LNCaP clone FGC (cell line): ENCODE measurements around the gene GCLC.

Experiments used
- DNase-seq: peaks from one replicate; pipeline ENCODE4 v3.0.0-alpha.2; 2011; ENCODE audit warnings: low read depth
- H3K4me3 ChIP-seq: 2 replicates; pipeline ENCODE4 v1.5.1; 2011; ENCODE audit warnings: mild to moderate bottlenecking, low read depth, low read length, control low read depth
- TF ChIP-seq, protein P1 (sequence below): IDR thresholded peaks from 2 replicates; pipeline ENCODE4 v1.5.1; 2012; ENCODE audit warnings: mild to moderate bottlenecking; ENCODE audit not compliant: control insufficient read depth, insufficient read depth; ENCODE audit errors: extremely low read depth

The GCLC gene

DNA sequence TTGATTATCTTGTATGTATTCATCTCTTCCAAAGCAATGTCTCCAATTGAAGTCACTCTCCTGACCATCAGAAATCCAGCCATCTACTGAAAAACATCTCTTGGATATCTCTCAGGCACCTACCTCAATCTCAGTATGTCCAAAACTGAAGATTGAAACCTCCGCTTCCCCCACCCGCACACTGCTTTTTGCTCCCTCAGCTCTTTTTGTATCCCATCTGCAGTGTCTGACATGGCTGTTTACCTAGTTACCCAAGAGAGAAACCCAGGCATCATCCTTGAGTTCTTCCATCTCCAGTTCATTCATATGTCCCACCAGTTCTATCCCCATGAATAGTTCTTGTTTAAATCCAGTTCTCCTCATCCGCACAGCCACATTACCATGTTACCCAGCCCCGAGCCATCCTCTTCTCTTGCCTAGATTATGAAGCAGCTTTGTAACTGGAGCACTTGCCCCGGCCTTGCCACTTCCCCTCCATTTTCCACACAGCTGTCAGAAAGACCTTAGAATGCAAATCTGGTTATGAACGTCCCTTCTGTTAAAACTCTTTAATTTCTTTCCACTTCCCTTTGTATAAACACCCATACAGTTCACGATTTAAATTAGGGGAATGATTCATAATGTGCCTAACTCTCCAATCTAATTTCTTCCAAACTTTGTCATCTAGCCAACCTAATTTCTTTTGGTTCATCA lies 40.5 kb upstream of the GCLC start:
- DNase-seq = no peak
- no peak overlapping the region for H3K4me3 ChIP-seq

DNA sequence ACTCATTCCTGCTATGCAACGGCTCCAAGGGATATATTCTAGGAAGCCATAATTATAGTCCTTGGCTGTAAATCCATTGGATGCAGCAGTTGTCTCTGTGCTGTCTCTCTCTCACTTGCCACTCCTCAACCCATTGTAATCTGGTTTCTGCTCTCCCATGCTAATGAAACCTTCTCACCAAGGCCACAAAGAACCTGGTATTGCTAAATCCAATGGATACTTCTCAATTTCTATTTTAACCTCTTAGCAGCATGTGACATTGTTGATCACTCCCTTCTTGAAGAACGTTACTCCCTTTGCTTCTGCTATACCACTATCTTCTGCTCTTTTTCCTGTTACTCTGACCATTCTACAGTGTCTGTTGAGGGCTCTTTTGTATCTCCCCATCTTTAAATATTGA lies 39.8 kb upstream of the GCLC start:
- H3K4me3 ChIP-seq = no peak overlapping the region
- no peak for DNase-seq
- TF ChIP-seq, protein P1, sequence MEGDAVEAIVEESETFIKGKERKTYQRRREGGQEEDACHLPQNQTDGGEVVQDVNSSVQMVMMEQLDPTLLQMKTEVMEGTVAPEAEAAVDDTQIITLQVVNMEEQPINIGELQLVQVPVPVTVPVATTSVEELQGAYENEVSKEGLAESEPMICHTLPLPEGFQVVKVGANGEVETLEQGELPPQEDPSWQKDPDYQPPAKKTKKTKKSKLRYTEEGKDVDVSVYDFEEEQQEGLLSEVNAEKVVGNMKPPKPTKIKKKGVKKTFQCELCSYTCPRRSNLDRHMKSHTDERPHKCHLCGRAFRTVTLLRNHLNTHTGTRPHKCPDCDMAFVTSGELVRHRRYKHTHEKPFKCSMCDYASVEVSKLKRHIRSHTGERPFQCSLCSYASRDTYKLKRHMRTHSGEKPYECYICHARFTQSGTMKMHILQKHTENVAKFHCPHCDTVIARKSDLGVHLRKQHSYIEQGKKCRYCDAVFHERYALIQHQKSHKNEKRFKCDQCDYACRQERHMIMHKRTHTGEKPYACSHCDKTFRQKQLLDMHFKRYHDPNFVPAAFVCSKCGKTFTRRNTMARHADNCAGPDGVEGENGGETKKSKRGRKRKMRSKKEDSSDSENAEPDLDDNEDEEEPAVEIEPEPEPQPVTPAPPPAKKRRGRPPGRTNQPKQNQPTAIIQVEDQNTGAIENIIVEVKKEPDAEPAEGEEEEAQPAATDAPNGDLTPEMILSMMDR = no peak

More for the DNA sequence above, 40.5 kb upstream of the GCLC start:
- TF ChIP-seq, protein P1 = no peak

DNA sequence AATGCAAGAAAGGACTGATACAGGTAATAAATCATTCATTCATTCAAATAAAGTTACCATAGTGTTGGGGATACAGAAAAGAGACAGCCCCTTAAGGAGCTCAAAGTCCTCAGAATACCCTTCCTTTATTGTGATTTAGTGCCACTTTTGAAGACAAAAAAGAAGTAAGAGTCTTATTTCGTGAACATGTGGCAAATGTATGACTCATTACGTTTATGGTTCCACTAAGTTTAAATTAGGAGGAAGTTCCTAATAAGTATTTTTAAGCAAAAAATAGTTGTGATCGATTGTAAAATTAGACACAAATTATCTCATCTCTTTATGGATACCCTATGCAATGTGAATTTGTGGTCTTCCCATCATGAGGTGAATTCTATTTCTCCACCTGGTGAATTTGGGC lies 38.5 kb upstream of the GCLC start:
- H3K4me3 ChIP-seq = no peak overlapping the region
- DNase-seq = no peak
- TF ChIP-seq, protein P1 = no peak

DNA sequence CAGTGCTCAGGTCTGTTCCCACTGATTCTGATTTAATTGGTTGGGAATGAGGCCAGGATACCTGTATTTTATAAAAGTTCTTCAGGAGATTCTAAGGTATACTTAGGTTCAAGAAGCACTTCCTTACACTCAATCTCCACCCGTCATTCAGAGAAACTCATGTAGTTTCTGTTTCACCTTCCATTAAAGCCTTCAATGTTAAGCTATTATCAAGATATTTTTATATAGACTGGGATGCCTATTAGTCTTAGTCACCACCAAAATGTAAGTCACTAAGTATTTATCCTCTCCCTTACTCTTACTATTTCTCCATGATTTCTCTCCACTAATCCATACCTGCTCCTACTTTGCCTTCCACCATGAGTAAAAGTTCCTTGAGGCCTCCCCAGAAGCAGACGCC lies 38.1 kb upstream of the GCLC start:
- TF ChIP-seq, protein P1 = no peak
- H3K4me3 ChIP-seq = no peak overlapping the region
- no peak for DNase-seq

DNA sequence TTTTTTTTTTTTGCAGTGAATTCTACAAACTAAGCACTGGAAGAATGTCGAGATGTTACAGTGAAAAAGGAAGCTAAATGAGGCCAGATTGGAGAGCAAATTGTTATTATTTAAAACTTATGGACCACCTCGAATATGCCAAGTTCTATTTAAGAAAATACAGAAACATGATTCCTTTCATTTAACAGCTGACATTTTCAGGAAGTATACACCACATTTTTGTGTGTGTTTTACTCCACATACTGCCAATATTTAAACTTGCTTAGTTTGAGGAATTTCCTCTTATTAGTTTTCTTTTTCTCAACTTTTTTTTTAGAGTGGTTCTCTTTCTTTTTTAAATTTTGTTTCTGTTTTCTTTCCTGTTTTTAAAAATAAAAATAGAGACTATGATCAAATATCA lies 37.0 kb upstream of the GCLC start:
- TF ChIP-seq, protein P1 = no peak
- DNase-seq = no peak
- no peak overlapping the region for H3K4me3 ChIP-seq

DNA sequence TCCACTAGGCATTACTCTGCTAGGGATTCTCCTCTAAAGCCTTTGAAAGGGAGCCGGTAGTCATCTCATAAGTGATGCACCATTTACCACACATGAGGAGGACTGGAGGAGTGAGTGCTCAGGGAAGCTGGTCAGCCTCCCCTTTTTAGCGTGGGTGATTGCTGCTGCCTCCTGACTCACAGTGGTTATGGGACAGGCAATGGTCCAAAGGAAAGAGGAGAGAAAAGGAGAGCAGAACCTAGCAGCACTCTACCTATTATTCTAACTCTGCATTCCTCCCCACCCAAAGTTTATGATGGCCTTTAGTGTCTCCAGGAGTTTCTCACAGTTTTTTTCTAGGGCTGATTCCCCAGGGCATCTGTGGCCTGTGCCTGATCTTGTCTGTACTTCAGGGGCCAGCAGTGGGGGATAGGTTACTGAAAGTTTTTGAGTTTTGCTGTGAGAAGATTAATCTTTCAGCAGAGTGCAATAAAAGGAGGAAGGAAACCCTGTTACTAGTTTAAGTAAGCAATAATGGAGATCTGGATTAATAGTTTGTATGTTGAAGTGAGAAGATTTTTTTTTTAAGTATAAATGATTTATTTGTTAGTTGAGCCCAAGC lies 36.4 kb upstream of the GCLC start:
- TF ChIP-seq, protein P1 = no peak
- H3K4me3 ChIP-seq = no peak overlapping the region
- no peak for DNase-seq

DNA sequence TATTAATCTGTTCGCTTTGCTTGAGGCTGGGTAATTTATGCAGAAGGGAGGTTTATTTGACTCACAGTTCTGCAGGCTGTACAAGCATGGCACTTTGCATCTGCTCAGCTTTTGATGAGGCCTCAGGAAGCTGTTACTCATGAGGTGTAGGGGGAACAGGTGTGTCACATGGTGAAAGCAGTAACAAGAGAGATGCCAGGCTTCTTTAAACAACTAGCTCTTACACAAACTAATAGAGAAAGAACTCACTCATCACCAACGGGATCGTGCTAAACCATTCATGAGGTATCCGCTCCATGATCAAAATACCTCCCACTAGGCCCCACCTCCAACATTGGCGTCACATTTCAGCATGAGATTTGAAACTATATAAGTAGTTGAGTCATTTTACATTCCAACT lies 34.4 kb upstream of the GCLC start:
- no peak for DNase-seq
- TF ChIP-seq, protein P1 = no peak

More for the DNA sequence above, 34.4 kb upstream of the GCLC start:
- no peak overlapping the region for H3K4me3 ChIP-seq
